Mesenteric fat pad (tissue), 1 donor: Measurements from ENCODE around the gene RASGEF1B. TPM values are rescaled to one million over a fixed set of nuclear protein-coding genes. Genes with fewer than 3 reads are reported as not detected.
"Not testable (repeated sequence)": the region's sequence is repeated elsewhere in the genome, so short reads cannot be mapped to it uniquely, and the experiment has no call there.

Experiments used
- DNase-seq: peaks from one replicate; pipeline ENCODE4 v3.0.0-alpha.2; 2020; ENCODE audit warnings: low spot score
- total RNA-seq: library from RNA; stranded (reverse); fragmentation: NEBNext Ultra II Directional; extraction: Animal tissue kit (Norgen Biotek cat#: 25700); gene quantifications from one replicate; pipeline ENCODE4 v1.2.1, GENCODE V29; 2021
- donor health status: DM: yes; HTN: yes; CAD: no.

The RASGEF1B gene
- total RNA-seq, 1 donor from 2014 or later: 32.5 TPM

DNA sequence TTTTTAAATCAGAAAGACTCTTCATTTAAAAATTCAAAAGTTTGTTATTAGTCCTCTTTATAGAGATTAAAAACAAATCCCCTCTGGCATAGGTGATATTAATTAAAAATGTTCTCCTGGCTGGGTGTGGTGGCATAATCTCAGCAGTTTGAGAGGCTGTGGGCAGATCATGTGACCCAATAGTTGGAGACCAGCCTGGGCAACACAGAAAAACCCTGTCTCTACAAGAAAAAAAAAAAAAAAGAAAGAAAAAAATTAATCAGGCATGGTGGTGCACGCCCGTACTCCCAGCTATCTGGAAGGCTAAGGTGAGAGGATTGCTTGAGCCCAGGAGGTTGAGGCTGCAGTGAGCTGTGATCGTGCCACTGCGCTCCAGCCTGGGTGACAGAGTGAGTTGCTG, 38.9 kb downstream of the RASGEF1B start:
- no peak for DNase-seq

DNA sequence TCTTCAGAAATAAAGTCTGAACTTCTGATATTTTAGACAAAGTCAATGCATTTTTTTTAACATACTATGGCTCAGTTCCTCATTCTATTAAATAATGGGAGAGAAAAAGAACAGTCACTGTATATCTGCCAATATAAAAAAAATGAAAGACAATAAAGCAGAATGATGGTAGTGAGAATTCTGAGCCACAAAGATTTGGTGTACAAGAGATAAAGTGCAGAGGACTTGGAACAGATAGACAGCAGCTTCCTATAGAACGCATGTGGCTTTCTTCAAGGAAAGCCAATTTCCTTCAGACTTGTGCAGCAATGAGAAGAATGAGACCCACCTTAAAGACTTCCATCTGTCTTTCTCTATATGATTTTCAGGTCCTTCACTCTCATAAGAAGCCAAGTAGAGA, 39.7 kb downstream of the RASGEF1B start:
- no peak for DNase-seq

DNA sequence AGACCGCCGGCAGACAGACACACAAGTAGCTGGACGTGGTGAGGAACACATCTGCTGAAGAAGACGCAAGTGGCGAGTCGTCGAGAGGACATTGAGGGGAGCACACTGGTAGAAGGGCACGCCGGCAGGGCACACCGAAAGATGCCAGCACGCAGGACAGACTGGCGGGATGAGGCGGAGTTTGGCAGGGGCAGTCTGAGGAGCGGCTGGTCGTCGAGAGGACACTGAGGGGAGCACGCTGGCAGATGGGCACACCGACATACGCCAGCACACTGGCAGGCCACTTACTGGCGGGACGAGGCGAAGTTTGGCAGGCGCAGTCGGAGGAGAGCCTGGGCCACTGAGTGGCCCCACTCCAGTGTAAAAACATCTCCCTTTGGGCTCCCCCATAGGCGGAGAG, 42.1 kb downstream of the RASGEF1B start:
- no peak for DNase-seq

DNA sequence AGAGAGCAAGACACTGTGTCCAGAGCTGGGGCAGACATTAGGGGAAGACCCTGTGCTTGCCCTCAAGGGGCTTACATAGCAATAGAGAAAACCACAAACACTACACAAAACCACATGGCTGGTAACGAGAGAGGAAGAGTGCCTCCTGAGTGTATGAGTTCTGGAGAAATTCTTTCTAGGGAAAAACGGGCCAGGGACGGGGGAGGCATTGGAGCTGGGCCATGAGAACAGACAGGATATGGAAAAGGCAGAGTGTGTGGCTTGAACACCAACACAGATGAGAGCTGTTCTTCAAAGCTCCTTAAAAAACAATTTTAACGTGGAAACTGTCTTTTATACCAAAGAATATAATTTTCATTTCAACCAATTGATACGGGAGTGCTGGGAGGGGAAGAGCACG, 42.7 kb downstream of the RASGEF1B start:
- DNase-seq: no peak

DNA sequence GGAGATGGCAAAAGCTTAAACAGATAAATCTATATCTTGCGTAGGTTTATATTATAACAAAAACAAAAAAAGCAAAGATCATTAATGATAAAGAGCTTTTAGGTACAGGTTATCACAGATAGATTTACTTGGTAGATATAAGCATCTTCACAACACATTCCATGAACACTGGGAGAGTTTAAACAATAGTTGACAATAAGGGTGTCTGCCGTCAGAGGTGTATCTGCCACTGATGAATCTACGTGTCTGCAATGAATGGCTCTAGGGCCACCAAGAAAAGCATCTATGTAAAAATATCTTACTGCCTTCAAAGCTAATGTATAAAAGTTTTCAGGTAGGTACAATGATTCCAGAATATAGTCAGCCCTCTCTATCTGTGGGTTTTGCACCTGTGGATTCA, 43.7 kb downstream of the RASGEF1B start:
- no peak for DNase-seq

DNA sequence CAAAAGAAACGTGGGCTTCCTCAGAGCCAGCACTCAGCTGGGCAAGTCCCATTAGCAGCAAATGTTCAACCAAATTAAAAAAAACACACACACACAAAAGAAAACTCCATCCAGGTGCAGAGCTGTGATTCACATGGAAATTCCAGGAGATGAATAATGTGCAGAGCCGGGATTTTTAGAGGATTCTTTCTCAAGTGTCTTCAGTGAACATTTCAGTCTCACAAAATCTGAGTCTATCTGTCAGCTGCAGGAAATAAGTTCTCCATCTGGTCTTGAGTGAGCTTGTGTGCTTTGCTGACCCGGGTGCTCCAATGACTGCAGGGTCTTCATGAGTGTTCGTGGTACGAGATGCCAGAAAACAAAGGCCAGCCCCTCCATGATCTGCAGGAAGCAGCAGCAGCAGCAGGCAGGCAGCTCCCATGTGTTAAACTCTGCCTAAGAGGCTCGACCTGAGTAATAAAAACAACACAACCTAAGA, 44.3 kb downstream of the RASGEF1B start:
- DNase-seq: no peak

DNA sequence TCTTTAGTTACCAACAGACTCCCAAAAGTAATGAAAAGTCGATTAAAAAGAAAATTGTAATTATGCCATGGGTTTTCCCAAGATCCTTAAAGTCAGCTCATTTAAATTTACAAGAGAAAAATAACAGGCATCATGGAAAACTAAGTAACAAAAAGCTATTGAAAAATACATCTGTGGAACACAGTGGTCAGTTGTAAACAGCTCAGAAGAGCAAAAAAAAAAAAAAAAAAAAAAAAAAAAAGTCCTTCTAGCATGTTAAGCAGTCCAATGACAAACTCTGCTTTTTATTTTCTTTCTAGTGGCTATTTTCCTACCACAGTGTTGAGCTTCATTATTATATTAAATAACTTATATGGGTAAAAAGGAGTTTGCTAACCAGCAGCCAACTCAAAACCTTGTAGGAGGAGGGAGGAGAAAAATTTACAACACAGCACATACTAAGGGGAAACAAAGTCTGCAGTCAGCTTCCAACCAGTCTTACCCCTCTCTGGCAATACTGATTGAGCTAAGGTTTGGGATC, 44.9 kb downstream of the RASGEF1B start:
- no peak for DNase-seq

DNA sequence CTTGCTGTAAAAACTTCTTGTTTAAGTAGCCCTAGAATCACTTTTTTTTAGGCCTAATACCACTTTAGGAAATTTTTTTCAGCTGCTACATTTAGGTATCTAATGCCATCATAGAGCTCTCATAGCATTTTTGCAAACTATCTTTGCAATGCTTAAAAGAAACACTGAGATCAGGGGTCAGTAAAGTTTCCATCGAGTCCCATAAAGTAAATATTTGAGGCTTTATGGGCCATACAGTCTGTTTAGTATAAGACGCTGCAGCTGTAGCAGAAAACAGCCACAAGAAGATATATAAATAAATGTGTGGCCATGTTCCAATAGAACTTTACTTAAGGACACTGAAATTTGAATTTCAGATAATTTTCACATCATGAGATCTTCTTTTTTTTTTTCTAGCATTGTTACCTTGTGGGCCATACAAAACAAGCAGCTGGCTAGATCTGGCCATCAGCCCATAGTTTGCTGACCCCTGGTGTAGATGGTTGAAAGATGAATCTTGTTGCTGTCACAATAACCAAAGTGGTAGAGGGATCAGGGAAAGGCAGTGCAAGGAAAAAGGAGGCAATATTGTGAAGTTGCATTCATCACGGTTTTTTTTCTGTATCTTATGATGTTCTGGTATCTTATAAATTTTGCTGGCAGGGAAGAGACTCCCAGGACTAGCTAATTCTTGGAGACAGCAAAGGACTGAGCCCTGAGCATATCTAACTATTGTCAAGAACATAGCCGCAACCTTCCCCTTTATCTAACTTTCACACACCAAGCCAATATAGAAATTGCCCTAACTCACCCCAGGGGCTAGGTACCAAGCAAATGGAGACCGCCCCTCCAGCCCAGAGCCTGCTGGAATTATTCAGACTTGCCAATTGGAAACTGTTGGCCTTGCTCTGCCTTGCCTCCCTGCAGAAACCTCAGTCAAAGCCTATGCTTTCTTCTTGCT, 46.6 kb downstream of the RASGEF1B start:
- DNase-seq: no peak

DNA sequence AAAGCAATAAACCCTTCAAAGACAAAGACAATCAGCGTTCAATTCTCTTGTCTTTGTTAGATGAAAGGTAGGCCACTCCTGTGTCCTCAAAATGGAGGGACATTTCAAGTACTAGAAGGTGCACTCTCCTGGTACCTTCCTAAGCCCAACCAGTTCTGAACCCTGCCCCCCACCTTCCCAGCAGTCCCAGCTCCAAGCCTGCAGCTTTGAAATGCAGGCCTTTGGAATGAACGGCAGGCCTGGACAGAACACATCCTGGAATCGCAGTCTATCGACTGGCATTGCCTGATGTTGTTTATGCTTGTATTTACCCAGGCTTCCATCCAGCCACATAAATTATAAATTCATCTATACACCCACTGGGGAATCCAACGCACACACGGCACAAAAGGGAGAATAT, 47.4 kb downstream of the RASGEF1B start:
- DNase-seq: no peak

DNA sequence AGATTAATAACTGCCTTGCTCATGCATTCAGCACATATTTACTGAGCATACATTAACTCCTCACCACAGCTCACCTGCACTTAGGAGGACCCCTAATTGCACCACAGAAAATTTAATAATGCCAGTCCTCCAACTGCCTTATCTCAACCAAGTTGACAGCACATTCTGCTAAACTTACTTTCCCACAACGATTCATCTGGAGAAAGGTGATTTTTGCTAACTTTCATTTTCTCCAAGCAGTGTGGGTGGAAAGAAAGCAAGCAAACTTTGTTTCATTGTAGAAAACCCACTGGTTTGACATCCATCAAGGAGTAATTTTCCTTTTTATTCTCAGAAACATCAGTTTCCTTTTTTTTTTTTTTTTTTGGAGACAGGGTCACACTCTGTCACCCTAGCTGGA, 49.1 kb downstream of the RASGEF1B start:
- no peak for DNase-seq

DNA sequence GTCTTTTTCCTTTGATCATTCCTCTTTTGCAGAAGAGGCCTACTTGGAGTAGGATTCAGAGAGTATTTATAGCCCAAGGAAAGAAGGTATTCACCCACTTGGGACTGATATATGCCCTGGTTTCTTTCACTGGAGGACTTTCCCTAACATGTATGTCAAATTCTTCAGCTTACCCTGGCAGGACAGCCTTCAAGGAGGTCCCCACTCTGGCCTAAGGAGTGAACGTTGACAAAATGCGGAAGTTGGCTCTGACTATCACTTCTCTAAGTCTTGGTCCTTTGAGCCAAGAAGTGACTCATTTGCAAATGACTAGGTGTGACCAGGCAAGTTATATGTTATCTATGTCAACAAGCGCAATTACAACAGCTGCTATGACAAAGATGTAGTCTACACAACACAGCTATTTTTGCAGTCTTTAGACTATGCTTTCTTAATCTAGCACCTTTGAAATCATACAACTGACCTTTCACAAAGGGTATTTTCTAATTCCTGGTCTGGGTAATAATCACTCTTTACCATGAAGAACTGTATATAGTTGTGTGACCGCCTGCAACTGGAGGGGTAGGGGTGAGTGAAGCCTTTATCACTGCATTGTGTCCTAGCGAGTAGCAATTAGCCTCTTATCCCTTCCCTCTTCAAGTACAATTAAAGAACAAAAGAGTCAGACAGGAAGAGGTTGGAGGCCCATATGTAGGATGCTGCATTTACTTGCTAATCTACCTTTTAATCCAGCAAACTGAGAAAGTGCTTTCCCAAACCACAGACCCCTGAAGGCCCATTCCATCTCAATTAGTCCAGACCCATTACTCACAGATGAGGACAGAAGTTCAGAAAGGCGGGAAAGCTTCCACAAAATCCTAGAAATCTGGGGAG, 50.1 kb downstream of the RASGEF1B start:
- DNase-seq: no peak

DNA sequence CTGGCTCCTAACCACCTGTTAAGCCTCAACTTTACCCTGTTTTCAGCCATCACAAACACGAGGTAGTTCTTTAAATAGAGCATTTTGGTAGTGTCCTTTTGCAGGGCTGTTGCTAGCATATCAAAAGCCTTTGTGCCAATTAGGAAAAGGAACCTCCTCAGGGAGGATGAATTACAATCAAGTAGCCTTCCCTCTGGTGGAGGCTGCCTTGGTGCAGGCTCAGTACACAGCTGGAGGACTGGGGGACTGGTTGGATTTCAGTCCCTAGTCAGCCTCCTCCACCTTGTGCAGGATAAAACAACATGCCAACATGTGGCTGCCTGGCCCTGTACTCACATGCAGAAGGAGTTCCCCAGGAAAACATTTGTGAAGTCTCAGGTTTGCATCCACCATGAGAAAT, 53.1 kb downstream of the RASGEF1B start:
- no peak for DNase-seq

DNA sequence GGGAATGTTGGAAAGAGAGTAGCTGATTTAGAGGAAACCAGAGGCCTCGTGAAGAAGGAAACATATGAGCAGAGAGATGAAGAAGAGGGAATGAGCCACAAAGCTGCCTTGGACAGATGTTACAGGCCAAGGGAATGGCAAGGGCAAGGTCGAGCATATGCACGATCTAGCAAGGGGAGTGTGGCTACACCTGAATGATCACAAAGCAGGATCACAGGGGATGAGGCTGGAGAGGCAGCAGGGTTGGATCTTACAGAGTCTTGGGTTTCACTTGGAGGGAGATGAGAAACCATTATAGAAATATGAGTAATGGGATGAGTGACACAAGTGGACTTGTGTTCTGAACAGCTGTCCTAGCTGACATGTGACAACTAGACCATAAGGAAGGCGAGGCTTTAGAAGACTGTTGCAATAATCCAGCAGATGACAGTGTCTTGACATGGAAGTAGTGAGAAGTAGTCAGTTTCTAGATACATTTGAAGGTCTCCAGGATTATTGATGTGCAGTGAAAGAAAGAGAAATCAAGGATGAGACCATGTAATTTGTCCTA, 58.7 kb downstream of the RASGEF1B start:
- no peak for DNase-seq

DNA sequence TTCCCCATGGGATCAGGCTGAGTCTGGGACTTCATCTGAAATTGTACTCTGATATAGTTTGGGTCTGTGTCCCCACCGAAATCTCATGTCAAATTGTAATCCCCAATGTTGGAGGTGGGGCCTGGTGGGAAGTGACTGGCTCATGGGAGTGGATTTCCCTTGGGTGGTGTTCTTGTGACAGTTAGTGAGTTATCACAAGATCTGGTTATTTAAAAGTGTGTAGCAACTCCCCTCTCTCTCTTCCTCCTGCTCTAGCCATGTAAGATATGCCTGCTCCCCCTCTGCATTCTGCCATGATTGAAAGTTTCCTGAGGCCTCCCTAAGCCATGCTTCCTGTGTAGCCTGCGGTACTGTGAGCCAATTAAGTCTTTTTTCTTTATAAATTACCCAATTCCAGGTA, 61.0 kb downstream of the RASGEF1B start:
- DNase-seq: no peak

DNA sequence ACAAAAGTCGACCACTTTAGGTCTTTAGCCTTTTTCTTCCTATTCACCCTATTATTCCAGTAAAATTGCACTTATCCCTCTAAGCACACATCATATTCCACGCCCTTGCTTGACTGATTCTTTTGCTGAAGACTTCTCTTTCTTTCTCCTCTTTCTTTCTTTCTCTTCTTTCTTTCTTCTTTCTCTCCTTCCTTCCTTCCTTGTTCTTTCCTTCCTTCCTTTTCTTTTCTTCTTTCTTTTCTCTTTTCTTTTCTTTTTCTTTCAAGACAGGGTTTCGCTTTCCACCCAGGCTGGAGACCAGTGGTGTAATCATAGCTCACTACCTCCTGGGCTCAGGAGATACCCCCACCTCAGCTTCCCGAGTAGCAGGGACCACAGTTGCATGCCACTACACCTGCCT, 61.9 kb downstream of the RASGEF1B start:
- DNase-seq: no peak

DNA sequence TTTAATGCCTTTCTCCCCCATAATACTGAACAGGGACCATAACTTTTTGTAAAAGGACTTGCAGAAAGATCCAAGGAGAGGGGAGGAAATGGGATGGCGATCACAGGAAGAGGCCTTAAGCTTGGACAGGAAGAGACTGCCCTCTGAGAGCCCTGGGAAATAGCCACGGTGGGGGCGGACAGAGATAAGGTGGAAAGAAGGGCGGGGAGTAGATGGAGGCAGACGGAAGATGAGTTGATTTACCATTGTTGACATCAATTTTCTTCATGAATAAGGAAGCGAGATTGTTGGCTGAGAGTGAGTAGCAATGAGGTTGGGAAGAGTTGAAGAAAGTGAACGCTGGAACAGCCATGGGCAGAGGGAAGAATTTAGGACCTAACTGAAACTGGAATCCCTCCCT, 63.4 kb downstream of the RASGEF1B start:
- DNase-seq: no peak

DNA sequence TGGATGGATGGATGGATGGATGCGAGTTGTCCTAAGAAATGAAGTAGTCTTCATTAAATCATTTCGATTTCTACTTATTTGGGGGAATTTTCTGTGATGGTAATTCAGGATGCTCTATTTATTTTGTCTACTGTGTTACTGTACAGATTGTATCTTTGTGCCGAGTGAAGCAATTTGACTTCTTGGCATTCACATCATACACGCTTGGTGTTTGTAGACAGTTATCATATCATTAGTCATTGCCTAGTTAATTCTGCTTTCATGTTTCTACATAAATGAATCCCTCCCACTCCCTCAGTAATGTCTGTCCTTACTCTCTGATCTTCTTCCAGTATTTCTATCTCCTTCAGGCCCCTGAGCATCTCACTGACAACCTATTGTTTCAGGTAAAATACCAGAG, 64.0 kb downstream of the RASGEF1B start:
- DNase-seq: no peak

DNA sequence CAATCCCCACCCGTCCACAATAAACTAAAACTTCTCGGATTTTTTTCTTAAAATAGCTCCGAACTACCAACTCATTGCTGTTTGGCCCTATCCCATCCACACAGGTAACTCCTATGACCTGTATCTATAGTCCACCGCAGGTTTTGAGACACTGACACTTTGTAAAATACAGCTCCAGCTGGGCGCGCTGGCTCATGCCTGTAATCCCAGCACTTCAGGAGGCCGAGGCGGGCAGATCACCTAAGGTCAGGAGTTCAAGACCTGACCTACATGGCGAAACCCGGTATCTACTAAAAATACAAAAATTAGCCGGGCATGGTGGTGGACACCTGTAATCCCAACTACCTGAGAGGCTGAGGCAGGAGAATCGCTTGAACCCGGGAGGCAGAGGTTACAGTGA, 65.2 kb downstream of the RASGEF1B start:
- not testable (repeated sequence) for DNase-seq

DNA sequence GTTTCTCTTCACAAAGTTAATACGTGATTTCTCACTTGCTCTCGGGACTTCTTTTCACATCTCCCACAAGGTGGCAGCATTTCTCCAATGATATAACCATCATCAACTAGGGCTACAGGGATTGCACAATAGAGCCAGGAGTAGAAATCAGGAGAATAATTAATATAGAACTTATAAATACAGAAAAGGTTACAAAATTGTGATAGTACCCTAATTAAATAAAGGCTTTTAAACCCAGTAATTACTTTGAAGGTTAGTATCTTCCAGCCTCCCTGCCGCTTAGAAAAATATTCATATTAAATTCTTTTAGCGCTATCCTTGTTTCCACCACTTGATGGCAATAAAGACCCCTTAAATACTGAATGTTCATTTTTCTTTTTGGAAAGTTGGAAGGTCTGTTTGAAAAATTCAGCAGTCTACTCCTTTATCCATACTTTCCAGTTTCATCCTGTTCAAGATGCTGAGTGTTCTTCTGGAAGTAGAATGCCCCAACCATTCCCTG, 65.8 kb downstream of the RASGEF1B start:
- DNase-seq: no peak

DNA sequence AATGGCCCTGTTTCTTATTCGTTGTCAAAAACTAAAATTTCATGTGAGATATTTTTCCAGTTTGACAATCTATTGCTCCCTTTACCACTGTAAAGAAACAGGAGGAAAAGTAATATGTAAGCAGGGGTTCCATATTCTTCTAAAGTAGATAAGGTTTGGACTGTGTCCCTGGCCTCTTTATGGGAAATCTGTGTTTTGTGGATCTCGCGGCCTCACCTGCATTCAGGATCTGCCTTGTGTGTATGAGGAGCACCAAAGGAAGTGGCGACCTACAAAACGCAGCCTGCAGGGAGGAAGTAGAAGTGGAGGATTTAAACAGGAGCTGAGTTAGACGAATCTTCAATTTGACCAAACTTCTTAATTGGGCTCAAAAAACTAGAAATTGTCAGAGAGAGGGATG, 67.0 kb downstream of the RASGEF1B start:
- DNase-seq: no peak

DNA sequence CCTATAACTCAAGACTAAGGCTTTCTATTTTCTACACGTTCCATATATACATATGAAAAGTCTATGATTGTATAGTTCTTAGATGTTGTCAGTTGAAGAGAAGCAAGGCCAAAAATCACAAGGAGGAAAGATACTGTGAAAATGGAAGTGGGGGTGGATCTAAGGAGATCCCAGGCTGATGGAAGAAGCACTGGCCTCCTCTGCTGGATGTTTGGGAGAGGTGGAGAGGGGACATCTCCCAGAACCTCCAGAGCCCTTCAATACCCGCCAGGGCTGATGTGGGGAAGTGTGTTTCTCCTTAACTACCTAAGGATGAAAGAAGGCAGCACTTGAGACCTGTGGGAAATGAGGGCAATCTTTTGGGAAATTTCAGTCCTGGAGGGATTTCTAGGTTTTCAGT, 67.4 kb downstream of the RASGEF1B start:
- DNase-seq: no peak
